Measurements from ENCODE around the gene COL4A5.

- TF ChIP-seq ZNF280B (CRISPR knock-in tag; IDR thresholded peaks at IDR 0.05; ENCODE audit: borderline replicate concordance) (no peak), EZH2 (conservative IDR thresholded peaks at IDR 0.05; ENCODE audit: low read depth, low read length) (no peak), CTCF (CRISPR knock-in tag; IDR thresholded peaks at IDR 0.05) (no peak), POLR2AphosphoS2 (IDR thresholded peaks at IDR 0.05; ENCODE audit: low read depth, low read length) (no peak), ZNF83 (CRISPR knock-in tag; IDR thresholded peaks at IDR 0.05; ENCODE audit: borderline replicate concordance) (no peak), ZNF496 (CRISPR knock-in tag; IDR thresholded peaks at IDR 0.05; ENCODE audit: insufficient replicate concordance) (no peak), TAF1 (CRISPR knock-in tag; IDR thresholded peaks at IDR 0.05) (no peak), REXO4 (CRISPR knock-in tag; IDR thresholded peaks at IDR 0.05; ENCODE audit: borderline replicate concordance) (no peak)
- TF ChIP-seq, protein P1, sequence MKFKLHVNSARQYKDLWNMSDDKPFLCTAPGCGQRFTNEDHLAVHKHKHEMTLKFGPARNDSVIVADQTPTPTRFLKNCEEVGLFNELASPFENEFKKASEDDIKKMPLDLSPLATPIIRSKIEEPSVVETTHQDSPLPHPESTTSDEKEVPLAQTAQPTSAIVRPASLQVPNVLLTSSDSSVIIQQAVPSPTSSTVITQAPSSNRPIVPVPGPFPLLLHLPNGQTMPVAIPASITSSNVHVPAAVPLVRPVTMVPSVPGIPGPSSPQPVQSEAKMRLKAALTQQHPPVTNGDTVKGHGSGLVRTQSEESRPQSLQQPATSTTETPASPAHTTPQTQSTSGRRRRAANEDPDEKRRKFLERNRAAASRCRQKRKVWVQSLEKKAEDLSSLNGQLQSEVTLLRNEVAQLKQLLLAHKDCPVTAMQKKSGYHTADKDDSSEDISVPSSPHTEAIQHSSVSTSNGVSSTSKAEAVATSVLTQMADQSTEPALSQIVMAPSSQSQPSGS (CRISPR knock-in tag; IDR thresholded peaks at IDR 0.05), result no peak
- TF ChIP-seq, protein P2, sequence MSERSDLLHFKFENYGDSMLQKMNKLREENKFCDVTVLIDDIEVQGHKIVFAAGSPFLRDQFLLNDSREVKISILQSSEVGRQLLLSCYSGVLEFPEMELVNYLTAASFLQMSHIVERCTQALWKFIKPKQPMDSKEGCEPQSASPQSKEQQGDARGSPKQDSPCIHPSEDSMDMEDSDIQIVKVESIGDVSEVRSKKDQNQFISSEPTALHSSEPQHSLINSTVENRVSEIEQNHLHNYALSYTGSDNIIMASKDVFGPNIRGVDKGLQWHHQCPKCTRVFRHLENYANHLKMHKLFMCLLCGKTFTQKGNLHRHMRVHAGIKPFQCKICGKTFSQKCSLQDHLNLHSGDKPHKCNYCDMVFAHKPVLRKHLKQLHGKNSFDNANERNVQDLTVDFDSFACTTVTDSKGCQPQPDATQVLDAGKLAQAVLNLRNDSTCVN (CRISPR knock-in tag; IDR thresholded peaks at IDR 0.05; ENCODE audit: borderline replicate concordance), result no peak
These were observed 226.5 kb downstream of the COL4A5 start for GRCh38 chrX:108666101-108666500.

All from HepG2 (cell line).